Measurements from ENCODE around the gene PLEKHA7.

- TF ChIP-seq CTCF (IDR thresholded peaks at IDR 0.05), result no peak
- TF ChIP-seq TP53 (CRISPR knock-in tag; IDR thresholded peaks at IDR 0.05), result no peak
- TF ChIP-seq FOXP4 (CRISPR knock-in tag; IDR thresholded peaks at IDR 0.05), result no peak
- no peak for TF ChIP-seq AFF4 (CRISPR knock-in tag; IDR thresholded peaks at IDR 0.05; ENCODE audit: borderline replicate concordance)
- TF ChIP-seq FOXP1 (CRISPR knock-in tag; IDR thresholded peaks at IDR 0.05; ENCODE audit: borderline replicate concordance), result no peak
Observed at GRCh38 chr11:16804104-16804947, 209.9 kb downstream of the PLEKHA7 start.

All from WTC11 (cell line).